Myocyte (in vitro differentiated cells): Measurements from ENCODE around the gene OS9. TPM values are rescaled to one million over a fixed set of nuclear protein-coding genes. Genes with fewer than 3 reads are reported as not detected.
A peak's percentile ranks its signal among the peaks of the same experiment; 100 is the strongest.

Source experiments
- DNase-seq: peaks from one replicate; pipeline ENCODE4 v3.0.0-alpha.2; 2012; ENCODE audit warnings: low read depth
- total RNA-seq: library from RNA; depleted of rRNA; stranded (reverse); fragments of >200 nt; gene quantifications from 2 replicates; pipeline ENCODE4 v1.2.3, GENCODE V29; 2014

OS9 gene
- total RNA-seq, 1 donor from 2014 or later: 306 TPM

GRCh38 chr12:57751788-57752667 lies 58.1 kb downstream of the OS9 start, which contains the start of gene CDK4:
Gene CDK4, minus strand, starts transcription at chr12:57752310. Its CDS starts 593 bp downstream, at chr12:57751717.
- DNase-seq: peak; percentile 99

GRCh38 chr12:57752668-57753000 lies 58.7 kb downstream of the OS9 start:
- no peak for DNase-seq

- DNase-seq: no peak
Observed at GRCh38 chr12:57753756-57754337, 59.9 kb downstream of the OS9 start.

- DNase-seq: peak; percentile 69
Observed at GRCh38 chr12:57754411-57755193, 60.7 kb downstream of the OS9 start, which contains the start of gene MARCHF9. Gene MARCHF9, plus strand, starts transcription at chr12:57755103. Its CDS starts 426 bp downstream, at chr12:57755529.

DNA sequence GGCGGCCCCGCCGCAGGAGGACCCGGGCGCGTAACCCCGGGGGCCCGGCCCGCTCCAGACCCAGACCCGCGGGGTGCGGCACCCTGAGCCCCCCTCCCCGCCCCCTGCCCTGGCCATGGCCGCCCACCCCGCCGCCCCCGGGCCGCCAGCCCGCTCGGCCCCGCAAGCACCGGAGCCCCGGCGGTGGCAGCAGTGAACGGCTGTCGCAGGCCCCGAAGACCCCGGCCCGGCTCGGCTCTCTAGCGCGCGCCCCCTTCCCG lies 61.2 kb downstream of the OS9 start:
- DNase-seq: no peak

GRCh38 chr12:57755454-57756372 lies 61.8 kb downstream of the OS9 start:
- DNase-seq: no peak

DNA sequence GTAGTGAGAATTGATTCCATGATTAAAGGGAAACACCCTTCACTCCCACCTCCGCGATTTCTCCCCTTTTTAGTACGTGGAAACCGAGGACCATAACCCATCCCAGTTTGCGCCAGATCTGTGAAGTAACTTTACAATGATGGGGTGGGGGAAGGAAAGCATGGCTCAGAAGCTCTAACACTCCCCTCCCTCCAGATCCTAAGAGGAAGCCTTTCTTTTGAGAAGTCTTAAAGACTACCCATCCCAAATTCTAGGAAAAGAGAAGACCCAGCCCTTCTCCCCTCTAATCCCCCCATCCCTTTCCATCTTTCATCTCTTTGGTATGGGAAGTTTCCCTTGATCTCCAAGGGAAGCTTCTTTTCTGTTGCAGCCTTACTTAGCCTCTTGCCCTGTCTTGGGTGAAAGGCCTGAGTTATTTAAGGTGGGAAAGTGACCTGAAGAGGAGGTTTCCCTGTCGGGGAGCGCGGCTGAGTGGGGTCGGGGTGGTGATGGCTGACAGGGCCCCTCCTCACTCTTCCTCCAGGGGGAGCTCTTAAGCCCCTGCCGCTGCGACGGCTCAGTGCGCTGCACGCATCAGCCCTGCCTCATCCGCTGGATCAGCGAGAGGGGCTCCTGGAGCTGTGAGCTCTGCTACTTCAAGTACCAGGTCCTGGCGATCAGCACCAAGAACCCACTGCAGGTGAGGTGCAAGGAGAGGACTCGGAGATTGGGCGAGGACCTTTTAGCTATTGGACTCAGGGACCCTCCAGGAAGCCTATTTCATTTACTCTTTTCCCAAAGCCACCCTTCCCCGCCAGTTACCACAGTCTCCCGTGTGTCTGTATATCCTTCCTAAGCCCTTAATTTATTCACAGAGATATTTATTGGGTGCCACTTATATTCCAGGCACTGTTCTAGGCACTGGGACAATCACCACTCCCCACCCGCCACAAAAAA lies 62.7 kb downstream of the OS9 start:
- DNase-seq: no peak

GRCh38 chr12:57757771-57758170 lies 63.8 kb downstream of the OS9 start:
- no peak for DNase-seq

DNA sequence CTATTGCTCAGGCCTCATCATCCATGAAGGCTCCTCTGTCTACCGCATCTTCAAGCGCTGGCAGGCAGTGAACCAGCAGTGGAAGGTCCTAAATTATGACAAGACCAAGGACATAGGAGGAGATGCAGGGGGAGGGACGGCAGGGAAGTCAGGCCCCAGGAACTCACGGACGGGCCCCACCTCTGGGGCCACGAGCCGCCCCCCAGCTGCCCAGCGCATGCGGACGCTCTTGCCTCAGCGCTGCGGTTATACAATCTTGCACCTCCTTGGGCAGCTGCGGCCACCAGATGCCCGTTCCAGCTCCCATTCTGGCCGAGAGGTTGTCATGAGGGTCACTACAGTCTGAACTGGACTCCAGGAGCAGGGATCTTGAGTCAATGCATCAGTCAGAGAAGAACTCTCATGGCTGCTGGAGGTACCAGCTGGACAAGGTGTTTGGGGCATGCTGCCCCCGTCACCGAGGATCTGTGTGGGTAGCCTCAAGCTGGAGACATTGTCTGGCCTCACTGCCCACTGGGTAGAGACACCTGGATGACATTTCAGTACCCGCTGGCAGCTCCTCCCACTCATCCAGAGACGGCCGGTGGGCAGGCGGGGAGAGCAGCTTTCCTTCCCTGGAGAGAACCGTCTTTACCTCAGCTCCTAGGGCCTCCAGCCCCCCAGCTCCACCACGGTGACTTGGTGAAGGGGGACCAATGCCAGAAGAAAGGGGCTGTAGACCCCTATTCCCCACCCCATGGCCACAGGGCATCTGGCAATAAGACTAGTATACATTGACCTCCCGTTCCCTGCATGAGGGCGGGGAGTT lies 64.8 kb downstream of the OS9 start:
- no peak for DNase-seq

DNA sequence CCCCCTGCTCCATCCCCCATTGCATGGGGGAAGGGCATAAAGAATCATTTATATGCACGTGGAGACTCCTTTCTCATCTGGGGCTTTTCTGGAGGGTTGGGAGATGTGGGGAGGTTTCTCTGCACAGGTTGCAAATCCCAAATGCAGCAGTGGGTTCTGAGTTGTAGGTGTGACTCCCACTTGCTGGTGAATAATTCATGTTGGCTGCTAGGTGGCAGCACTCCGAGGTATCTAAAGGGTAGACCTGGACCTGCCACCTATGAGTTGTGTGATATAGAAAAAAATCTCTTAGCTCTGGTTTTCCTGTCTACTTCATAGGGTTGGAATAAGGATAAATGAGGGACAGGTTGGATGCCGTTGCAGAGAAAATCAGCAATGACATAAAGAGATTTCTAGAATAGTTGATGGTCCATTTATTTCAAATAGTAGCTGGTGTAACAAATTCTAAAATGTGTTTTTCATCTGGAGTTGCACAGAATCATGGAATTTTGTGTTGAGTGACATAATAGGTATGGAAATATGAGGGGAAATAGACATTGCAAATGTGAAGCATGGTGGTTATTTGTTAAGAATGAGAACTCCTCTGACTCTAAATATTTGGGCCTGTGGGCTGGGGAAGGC lies 65.5 kb downstream of the OS9 start:
- DNase-seq: no peak

- no peak for DNase-seq
Observed at GRCh38 chr12:57760347-57760982, 66.5 kb downstream of the OS9 start.

DNA sequence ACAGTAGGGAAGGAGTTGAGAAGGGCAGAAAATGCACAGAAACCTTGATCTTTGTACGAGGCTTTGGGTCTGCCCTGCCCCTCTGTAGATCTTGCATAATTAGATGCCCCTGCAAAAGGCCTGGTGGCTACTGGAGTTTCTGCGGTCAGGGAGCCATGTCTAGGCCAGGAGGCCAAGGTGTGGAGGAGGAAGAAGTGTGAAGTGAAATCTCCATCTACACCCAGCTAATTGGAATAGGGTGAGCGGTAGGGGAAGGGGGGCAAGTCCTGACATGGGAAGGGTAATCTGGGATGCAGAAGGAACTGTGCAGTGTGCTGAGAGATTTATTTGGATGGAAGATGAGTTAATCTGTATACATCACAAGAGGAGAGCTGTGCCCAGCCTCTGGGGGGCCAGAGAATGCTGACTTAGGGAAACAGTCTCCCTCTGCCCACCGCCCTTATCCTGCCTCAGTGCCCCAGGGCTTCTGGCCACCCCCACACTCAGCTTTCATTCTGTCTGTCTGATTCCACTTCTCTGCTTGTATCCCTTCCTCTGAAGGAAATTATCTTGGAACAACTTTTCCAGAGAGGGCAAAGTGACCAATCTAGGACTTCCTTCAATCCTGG lies 67.6 kb downstream of the OS9 start:
- no peak for DNase-seq

- DNase-seq: no peak
Observed at GRCh38 chr12:57762463-57762862, 68.5 kb downstream of the OS9 start.

DNA sequence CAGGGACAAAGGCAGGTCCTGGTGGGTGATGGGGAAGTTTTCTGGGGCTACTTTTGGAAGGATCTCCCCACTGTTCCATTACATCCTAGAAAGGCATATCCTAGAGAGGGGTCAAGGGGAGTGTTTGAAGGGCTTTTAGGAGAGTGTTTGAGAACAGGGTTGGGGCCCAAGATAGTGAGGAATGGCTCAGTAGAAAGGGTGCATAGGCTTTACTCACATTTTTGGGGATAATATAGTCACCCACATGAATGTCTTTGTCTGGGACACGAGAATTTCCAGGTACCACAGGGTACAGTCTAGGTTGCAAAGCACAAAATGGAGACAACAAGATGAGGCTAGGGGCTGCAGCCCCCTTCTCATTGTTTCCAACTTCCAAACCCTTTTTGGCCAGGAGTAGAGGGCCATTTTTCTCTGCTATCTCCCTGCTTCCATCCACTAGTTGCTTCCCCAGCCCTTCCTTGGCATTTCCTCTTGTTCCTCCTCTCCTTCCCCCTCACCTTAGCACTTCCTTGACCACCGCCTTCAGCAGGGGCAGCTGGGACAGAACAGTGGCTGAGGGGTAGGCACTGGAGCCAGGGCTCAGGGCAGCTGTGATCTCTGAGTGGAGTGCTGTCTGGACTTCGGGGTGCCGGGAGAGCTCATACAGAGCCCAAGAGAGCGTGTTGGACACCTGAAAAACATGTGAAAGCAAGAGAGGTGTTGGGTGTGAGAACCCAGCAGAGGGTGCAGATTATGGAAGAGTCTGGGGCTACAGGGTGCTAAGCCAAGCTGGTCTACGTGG lies 70.1 kb downstream of the OS9 start:
- no peak for DNase-seq

- no peak for DNase-seq
Observed at GRCh38 chr12:57764662-57765002, 70.7 kb downstream of the OS9 start.

GRCh38 chr12:57765003-57765697 lies 71.2 kb downstream of the OS9 start:
- no peak for DNase-seq
